Spleen (tissue), 11 donors: ENCODE results near the gene PIGB. TPM values are rescaled to one million over a fixed set of nuclear protein-coding genes. Genes with fewer than 3 reads are reported as not detected.

Experiments used
- DNase-seq: peaks from one replicate; pipeline ENCODE4 v3.0.0-alpha.2; 2020
- H3K27ac ChIP-seq, 8 donors: fragments of 200-600 bp; sonication (generic) in 7 of 8; 1 replicate in 4 of 8; 2 replicates in 4 of 8; pipeline versions ENCODE4 v1.5.0 to v1.8.0; 2016 to 2021; ENCODE audit warnings: inconsistent platforms in 4 of 8, mild to moderate bottlenecking in 4 of 8, moderate library complexity in 1 of 8
- H3K27me3 ChIP-seq, 7 donors: fragments of 200-600 bp; sonication (generic) in 6 of 7; replicated peaks in 1 of 7; 1 replicate in 4 of 7; 2 replicates in 3 of 7; pipeline versions ENCODE4 v1.5.0 to v1.8.0; 2016 to 2021; ENCODE audit warnings: inconsistent platforms in 3 of 7, mild to moderate bottlenecking in 1 of 7
- H3K36me3 ChIP-seq, 6 donors: fragments of 200-600 bp; sonication (generic) in 5 of 6; 1 replicate in 4 of 6; 2 replicates in 2 of 6; pipeline versions ENCODE4 v1.5.0 to v1.8.0; 2016 to 2021; ENCODE audit warnings: inconsistent platforms in 2 of 6
- H3K4me1 ChIP-seq, 6 donors: fragments of 200-600 bp; sonication (generic) in 5 of 6; 1 replicate in 3 of 6; 2 replicates in 3 of 6; pipeline versions ENCODE4 v1.5.0 to v1.8.0; 2016 to 2021; ENCODE audit warnings: inconsistent platforms in 3 of 6
- H3K4me3 ChIP-seq, 8 donors: fragments of 200-600 bp; sonication (generic) in 7 of 8; 1 replicate in 4 of 8; 2 replicates in 4 of 8; pipeline versions ENCODE4 v1.5.0 to v1.8.0; 2016 to 2021; ENCODE audit warnings: inconsistent platforms in 4 of 8, mild to moderate bottlenecking in 4 of 8, moderate library complexity in 2 of 8
- H3K9me3 ChIP-seq, 8 donors: fragments of 200-600 bp; sonication (generic) in 7 of 8; 1 replicate in 4 of 8; 2 replicates in 4 of 8; pipeline versions ENCODE4 v1.5.0 to v1.8.0; 2016 to 2021; ENCODE audit warnings: inconsistent platforms in 4 of 8
- CTCF ChIP-seq, 11 experiments: fragments of 200-600 bp in 7 of 11; fragments of 450-650 bp in 4 of 11; sonication (generic) in 4 of 11; IDR thresholded peaks in 8 of 11; conservative IDR thresholded peaks in 3 of 11; 1 replicate in 7 of 11; 2 replicates in 4 of 11; pipeline versions ENCODE4 v1.4.0 to v1.8.0; 2016 to 2021; ENCODE audit warnings: antibody characterized with exemption in 11 of 11, inconsistent platforms in 4 of 11, mild to moderate bottlenecking in 1 of 11
- POLR2A ChIP-seq, 3 donors: fragments of 450-650 bp; IDR thresholded peaks; one replicate each; pipeline ENCODE4 v1.5.1; 2017; ENCODE audit warnings: antibody characterized with exemption in 3 of 3, mild to moderate bottlenecking in 1 of 3
- POLR2AphosphoS5 ChIP-seq, 3 donors: sonication (generic); formaldehyde crosslinking; IDR thresholded peaks; one replicate each; pipeline ENCODE4 v1.5.1; 2017; ENCODE audit warnings: antibody characterized with exemption in 3 of 3
- WGBS, 5 donors: extraction: QIAGEN DNeasy Blood & Tissue Kit in 3 of 5; methylation state at CpG; one replicate each; pipeline versions ENCODE4 v1.1.5 to v1.1.7; 2013 to 2018; 5-methylcytosine and 5-hydroxymethylcytosine counted together
- intact Hi-C: fragments of 100-400 bp; cut with DNase I; formaldehyde crosslinking; loops from one replicate; pipeline ENCODE4 v1.15.0; 2023; ENCODE audit warnings: low total_unique reads
- polyA plus RNA-seq, 3 donors: library from polyadenylated mRNA; stranded (reverse); fragments of 200-250 nt; gene quantifications; one replicate each; pipeline ENCODE4 v1.2.1, GENCODE V29; 2013
- total RNA-seq, 7 donors: library from RNA; depleted of rRNA in 3 of 7; stranded (reverse); fragments of >200 nt in 3 of 7; fragmentation: NEBNext Ultra II Directional in 4 of 7; extraction: Animal tissue kit (Norgen Biotek cat#: 25700) in 4 of 7; gene quantifications; one replicate each; pipeline versions ENCODE4 v1.1.0 to v1.2.1, GENCODE V29; 2016 to 2021
- donor health status: healthy with polysubstance abuse.
- donor health status: DM: no; HTN: no; CAD: no; lungs with moderate emphysema.
- donor health status: DM: no; HTN: no; CAD: no.
- donor health status: Bipolar disorder and iron deficiency.
- donor health status: healthy.
- donor health status: DM: no; HTN: no; CAD: no.
- donor health status: DM: yes; HTN: yes; CAD: no.

PIGB gene
- total and polyA plus RNA-seq, 10 donors = 13.5 to 37.5 (median 23.2) TPM

GRCh38 chr15:55344206-55344605, 25.2 kb downstream of the PIGB start:
- intact Hi-C loops = no loop called here
- peaks cover 0 to 11% (median 0%) of the 10 kb centered on the region in 6 donors for H3K4me1 ChIP-seq
- DNase-seq = no peak
- peak overlapping the region in 6 of 8 donors; percentile 12 to 51 (median 33) for H3K27ac ChIP-seq
- no peaks in the 10 kb centered on the region for H3K9me3 ChIP-seq
- no peak overlapping the region for H3K4me3 ChIP-seq
- 58 to 92% (median 77%) methylated on average over 2 of the region's 2 CpGs for WGBS, 5 donors
- TF ChIP-seq CTCF (IDR thresholded peaks at IDR 0.05 in 8 of 11, conservative IDR thresholded peaks at IDR 0.05 in 3 of 11) (no peak), POLR2A (IDR thresholded peaks at IDR 0.05) (no peak), POLR2AphosphoS5 (IDR thresholded peaks at IDR 0.05) (no peak)
- peaks cover 3 to 97% (median 26%) of the 10 kb centered on the region in 6 donors for H3K36me3 ChIP-seq
- H3K27me3 ChIP-seq = no peaks in the 10 kb centered on the region

GRCh38 chr15:55348281-55348778, 29.3 kb downstream of the PIGB start:
- whole genome bisulfite sequencing, 5 donors = 85 to 92% (median 89%) methylated on average over 4 of the region's 4 CpGs
- Histone ChIP-seq H3K27ac (no peak overlapping the region), H3K9me3 (no peaks in the 10 kb centered on the region)

GRCh38 chr15:55349282-55349681, 30.3 kb downstream of the PIGB start:
- 92 to 100% (median 98%) methylated on average over 2 of the region's 2 CpGs for WGBS, 5 donors
- no peak overlapping the region for H3K4me3 ChIP-seq
- no peak for DNase-seq
- peaks cover 0 to 7% (median 0%) of the 10 kb centered on the region in 6 donors for H3K4me1 ChIP-seq
- H3K27ac ChIP-seq = no peak overlapping the region
- H3K36me3 ChIP-seq = peaks cover 0 to 93% (median 17%) of the 10 kb centered on the region in 6 donors
- no peaks in the 10 kb centered on the region for H3K9me3 ChIP-seq
- TF ChIP-seq POLR2AphosphoS5 (IDR thresholded peaks at IDR 0.05) = no peak
- TF ChIP-seq POLR2A (IDR thresholded peaks at IDR 0.05) = no peak
- TF ChIP-seq CTCF (IDR thresholded peaks at IDR 0.05 in 8 of 11, conservative IDR thresholded peaks at IDR 0.05 in 3 of 11) = no peak
- no peaks in the 10 kb centered on the region for H3K27me3 ChIP-seq
- intact Hi-C loops = no loop called here

More at GRCh38 chr15:55348281-55348778, 29.3 kb downstream of the PIGB start:
- H3K27me3 ChIP-seq = no peaks in the 10 kb centered on the region
- peaks cover 0 to 11% (median 0%) of the 10 kb centered on the region in 6 donors for H3K4me1 ChIP-seq
- intact Hi-C loops = no loop called here
- H3K4me3 ChIP-seq = no peak overlapping the region
- no peak for DNase-seq
- H3K36me3 ChIP-seq = peaks cover 0 to 93% (median 17%) of the 10 kb centered on the region in 6 donors
- peak in 1 of 3 donors; percentile 9 for TF ChIP-seq POLR2AphosphoS5 (IDR thresholded peaks at IDR 0.05)
- TF ChIP-seq POLR2A (IDR thresholded peaks at IDR 0.05) = no peak

- peaks cover 0 to 96% (median 32%) of the 10 kb centered on the region in 6 donors for H3K36me3 ChIP-seq
- H3K4me3 ChIP-seq = no peak overlapping the region
- intact Hi-C loops = no loop called here
- H3K27ac ChIP-seq = no peak overlapping the region
- no peaks in the 10 kb centered on the region for H3K9me3 ChIP-seq
- no peaks in the 10 kb centered on the region for H3K27me3 ChIP-seq
- WGBS, 5 donors = 93 to 98% (median 95%) methylated on average over 2 of the region's 2 CpGs
- no peaks in the 10 kb centered on the region for H3K4me1 ChIP-seq
- DNase-seq = no peak
- no peak for TF ChIP-seq POLR2A (IDR thresholded peaks at IDR 0.05)
- TF ChIP-seq CTCF (IDR thresholded peaks at IDR 0.05 in 8 of 11, conservative IDR thresholded peaks at IDR 0.05 in 3 of 11) = no peak
- TF ChIP-seq POLR2AphosphoS5 (IDR thresholded peaks at IDR 0.05) = no peak
These were observed 34.0 kb downstream of the PIGB start for GRCh38 chr15:55353025-55353424.
